GM23338 (cell line): Measurements from ENCODE around the gene GRIA4. TPM values are rescaled to one million over a fixed set of nuclear protein-coding genes. Genes with fewer than 3 reads are reported as not detected.

ENCODE experiments used
- ATAC-seq: fragments of 200-7000 bp; cut with Tn5 transposase; 3 replicates; pipeline ENCODE4 v1.9.1; 2020
- DNase-seq: peaks from one replicate; pipeline ENCODE4 v3.0.0-alpha.2; 2015; ENCODE audit warnings: low spot score
- H2AFZ ChIP-seq: fragments of 200-600 bp; sonication (generic); 2 replicates; pipeline ENCODE4 v1.8.0; 2016; ENCODE audit warnings: antibody characterized with exemption, mild to moderate bottlenecking, moderate library complexity
- H3F3A ChIP-seq: fragments of 200-600 bp; sonication (generic); replicated peaks from 2 replicates; pipeline ENCODE4 v1.8.0; 2017; ENCODE audit warnings: antibody characterized with exemption, mixed run types, low read depth
- H3K27ac ChIP-seq: fragments of 200-600 bp; sonication (generic); 2 replicates; pipeline ENCODE4 v1.6.1; 2016; ENCODE audit warnings: low read depth
- H3K27me3 ChIP-seq: fragments of 200-600 bp; sonication (generic); 2 replicates; pipeline ENCODE4 v1.8.0; 2016; ENCODE audit warnings: mild to moderate bottlenecking, mixed run types, moderate library complexity; ENCODE audit not compliant: insufficient read depth
- H3K36me3 ChIP-seq: fragments of 200-600 bp; sonication (generic); 2 replicates; pipeline ENCODE4 v1.8.0; 2016; ENCODE audit warnings: mild to moderate bottlenecking; ENCODE audit not compliant: insufficient read depth
- H3K4me1 ChIP-seq: fragments of 200-600 bp; sonication (generic); 2 replicates; pipeline ENCODE4 v1.8.0; 2016; ENCODE audit warnings: mild to moderate bottlenecking, moderate library complexity; ENCODE audit not compliant: insufficient read depth
- H3K4me2 ChIP-seq: fragments of 200-600 bp; sonication (generic); 2 replicates; pipeline ENCODE4 v1.7.1; 2017; ENCODE audit warnings: mixed run types
- H3K4me3 ChIP-seq: fragments of 200-600 bp; sonication (generic); 2 replicates; pipeline ENCODE4 v1.6.1; 2016; ENCODE audit warnings: mixed run types
- H3K79me2 ChIP-seq: fragments of 200-600 bp; sonication (generic); replicated peaks from 2 replicates; pipeline ENCODE4 v1.8.0; 2017; ENCODE audit warnings: mild to moderate bottlenecking; ENCODE audit not compliant: insufficient read depth
- H3K9me2 ChIP-seq: fragments of 200-600 bp; sonication (generic); 2 replicates; pipeline ENCODE4 v1.8.0; 2017; ENCODE audit not compliant: insufficient read depth
- H4K20me1 ChIP-seq: fragments of 200-600 bp; sonication (generic); replicated peaks from 2 replicates; pipeline ENCODE4 v1.8.0; 2017; ENCODE audit warnings: mild to moderate bottlenecking; ENCODE audit not compliant: insufficient read depth
- H3K27ac Mint-ChIP-seq: 2 replicates; pipeline ENCODE4 v1.8.0; 2020; ENCODE audit warnings: inconsistent platforms, mild to moderate bottlenecking, moderate library complexity, mixed read lengths
- H3K27me3 Mint-ChIP-seq: 3 replicates; pipeline ENCODE4 v1.8.0; 2022; ENCODE audit warnings: low read depth, mild to moderate bottlenecking, moderate library complexity, mixed read lengths, inconsistent platforms; ENCODE audit not compliant: insufficient read depth, poor library complexity
- H3K36me3 Mint-ChIP-seq: 3 replicates; pipeline ENCODE4 v1.8.0; 2021; ENCODE audit warnings: low read depth, mild to moderate bottlenecking, inconsistent platforms, moderate library complexity, mixed read lengths
- H3K4me1 Mint-ChIP-seq: 3 replicates; pipeline ENCODE4 v1.8.0; 2020; ENCODE audit warnings: mild to moderate bottlenecking, inconsistent platforms, mixed read lengths
- H3K4me3 Mint-ChIP-seq: 3 replicates; pipeline ENCODE4 v1.8.0; 2021; ENCODE audit warnings: moderate library complexity, mild to moderate bottlenecking, inconsistent platforms, mixed read lengths
- H3K9me3 Mint-ChIP-seq: 3 replicates; pipeline ENCODE4 v1.8.0; 2020; ENCODE audit warnings: moderate library complexity, mild to moderate bottlenecking, inconsistent platforms, mixed read lengths
- EZH2phosphoT487 ChIP-seq: fragments of 200-600 bp; sonication (generic); IDR thresholded peaks from one replicate; pipeline ENCODE4 v1.8.1; 2018; ENCODE audit warnings: antibody characterized with exemption; ENCODE audit not compliant: unreplicated experiment
- JUNB ChIP-seq: IDR thresholded peaks from one replicate; pipeline ENCODE4 v1.6.1; 2016; ENCODE audit warnings: antibody characterized with exemption; ENCODE audit not compliant: unreplicated experiment
- STAT1 ChIP-seq: IDR thresholded peaks from one replicate; pipeline ENCODE4 v1.6.1; 2016; ENCODE audit warnings: antibody characterized with exemption; ENCODE audit not compliant: unreplicated experiment
- ZNF331 ChIP-seq: fragments of 250-450 bp; sonication (Bioruptor Pico); IDR thresholded peaks from 2 replicates; pipeline ENCODE4 v1.5.0; 2020; ENCODE audit warnings: low read depth, mild to moderate bottlenecking, moderate library complexity
- ZNF462 ChIP-seq: fragments of 250-450 bp; sonication (Bioruptor Pico); IDR thresholded peaks from 2 replicates; pipeline ENCODE4 v1.5.0; 2020; ENCODE audit warnings: mild to moderate bottlenecking, moderate library complexity
- polyA plus RNA-seq: library from polyadenylated mRNA; unstranded; fragments of >200 nt; fragmentation: Nextera tagmentation; extraction: Ambion mirVana; gene quantifications from 2 replicates; pipeline ENCODE4 v1.2.1, GENCODE V29; 2016
- total RNA-seq: library from RNA; depleted of rRNA; stranded (reverse); fragments of >200 nt; shearing (Covaris generic); gene quantifications from 2 replicates; pipeline ENCODE4 v1.2.3, GENCODE V29; 2014

Gene GRIA4
- total and polyA plus RNA-seq, 2 experiments from 2014 or later = 17.8 to 71.1 TPM

GRCh38 chr11:105786741-105787140, 176.9 kb downstream of the GRIA4 start:
- H4K20me1 ChIP-seq = no peaks in the 10 kb centered on the region
- Mint-ChIP-seq H3K36me3 (no peaks in the 10 kb centered on the region), H3K4me1 (peaks cover 6% of the 10 kb centered on the region; the same call in 2 of the 3 replicates), H3K27me3 (no peaks in the 10 kb centered on the region), H3K4me3 (no peak overlapping the region), H3K9me3 (no peaks in the 10 kb centered on the region), H3K27ac (peak overlapping the region; percentile 89)
- DNase-seq (peak; percentile 22), ATAC-seq (peak; percentile 63)
- H3K4me3 ChIP-seq = no peak overlapping the region
- H3K9me2 ChIP-seq = 0 out of 2 replicates have a peak, but pooled peaks cover 3% of the 10 kb centered on the region
- 0 out of 2 replicates have a peak overlapping the region, but pooled peaks have one; percentile 28 for H3K27ac ChIP-seq
- peaks cover 15% of the 10 kb centered on the region for H3K4me1 ChIP-seq
- H3K79me2 ChIP-seq = no peaks in the 10 kb centered on the region
- TF ChIP-seq ZNF331 (CRISPR knock-in tag) (no peak), JUNB (no peak), ZNF462 (peak; percentile 47; the same call in 1 of the 2 replicates), EZH2phosphoT487 (no peak), STAT1 (no peak)
- no peak overlapping the region for H2AFZ ChIP-seq
- H3K4me2 ChIP-seq = 0 out of 2 replicates have a peak overlapping the region, but pooled peaks have one; percentile 11
- no peaks in the 10 kb centered on the region for H3F3A ChIP-seq
- H3K36me3 ChIP-seq = no peaks in the 10 kb centered on the region
- no peaks in the 10 kb centered on the region for H3K27me3 ChIP-seq
